ENCODE results near the gene DYNLT1. TPM values are rescaled to one million over a fixed set of nuclear protein-coding genes. Genes with fewer than 3 reads are reported as not detected.
"Not testable (repeated sequence)": the region's sequence is repeated elsewhere in the genome, so short reads cannot be mapped to it uniquely, and the experiment has no call there.

Gene DYNLT1
- total RNA-seq, 4 donors from 2014 or later = 90.7 to 147 (median 102) TPM

- H3K27me3 ChIP-seq = no peaks in the 10 kb centered on the region
- DNase-seq (ENCODE audit: extremely low spot score) = no peak
- H3K9me3 ChIP-seq = no peaks in the 10 kb centered on the region
- TF ChIP-seq POLR2AphosphoS5 (IDR thresholded peaks at IDR 0.05) (no peak), CTCF (IDR thresholded peaks at IDR 0.05) (no peak), EP300 (IDR thresholded peaks at IDR 0.05) (no peak), POLR2A (IDR thresholded peaks at IDR 0.05; ENCODE audit: low read depth) (no peak)
- H3K36me3 ChIP-seq = no peaks in the 10 kb centered on the region
- H3K4me1 ChIP-seq = peaks cover 0 to 30% (median 17%) of the 10 kb centered on the region in 4 donors
- no peak overlapping the region for H3K4me3 ChIP-seq
- WGBS = 84% methylated on average over 3 of the region's 3 CpGs
- no peak overlapping the region for H3K27ac ChIP-seq (replicated peaks in 1 of 4)
- intact Hi-C loops (cut with DNase I) = no loop called here
Observed at GRCh38 chr6:158661156-158661685, 16.7 kb upstream of the DYNLT1 start.

GRCh38 chr6:158660333-158660754 lies 15.8 kb upstream of the DYNLT1 start:
- Histone ChIP-seq H3K9me3 (no peaks in the 10 kb centered on the region), H3K27me3 (no peaks in the 10 kb centered on the region), H3K4me1 (peaks cover 0 to 34% (median 22%) of the 10 kb centered on the region in 4 donors), H3K36me3 (no peaks in the 10 kb centered on the region), H3K27ac (replicated peaks in 1 of 4) (no peak overlapping the region), H3K4me3 (no peak overlapping the region)
- intact Hi-C loops (cut with DNase I) = no loop called here
- no peak for DNase-seq (ENCODE audit: extremely low spot score)
- TF ChIP-seq CTCF (IDR thresholded peaks at IDR 0.05) = peak; percentile 34 to 57 (median 50)
- no peak for TF ChIP-seq POLR2AphosphoS5 (IDR thresholded peaks at IDR 0.05)
- WGBS = 53% methylated on average over 10 of the region's 10 CpGs

- H3K27ac ChIP-seq (replicated peaks in 1 of 4); H3K9me3 ChIP-seq; H3K36me3 ChIP-seq; H3K27me3 ChIP-seq; H3K4me3 ChIP-seq; DNase-seq (ENCODE audit: extremely low spot score); intact Hi-C loops (cut with DNase I): not testable (repeated sequence)
- peaks cover 16 to 26% (median 26%) of the 10 kb centered on the region in 4 donors for H3K4me1 ChIP-seq
- 82% methylated on average over 9 of the region's 9 CpGs for WGBS
Observed at GRCh38 chr6:158656986-158657385, 12.4 kb upstream of the DYNLT1 start.

- Histone ChIP-seq H3K27me3 (no peaks in the 10 kb centered on the region), H3K27ac (replicated peaks in 1 of 4) (peak overlapping the region in 3 of 4 donors; percentile 73 to 86 (median 81)), H3K36me3 (no peaks in the 10 kb centered on the region), H3K4me3 (no peak overlapping the region), H3K4me1 (peaks cover 16 to 26% (median 26%) of the 10 kb centered on the region in 4 donors), H3K9me3 (no peaks in the 10 kb centered on the region)
- peak; percentile 85 for DNase-seq (ENCODE audit: extremely low spot score)
- TF ChIP-seq CTCF (IDR thresholded peaks at IDR 0.05) (no peak), EP300 (IDR thresholded peaks at IDR 0.05) (no peak), POLR2AphosphoS5 (IDR thresholded peaks at IDR 0.05) (no peak), POLR2A (IDR thresholded peaks at IDR 0.05; ENCODE audit: low read depth) (no peak)
- intact Hi-C loops (cut with DNase I) = no loop called here
- WGBS = 88% methylated on average over 18 of the region's 22 CpGs
Observed at GRCh38 chr6:158655569-158656450, 11.3 kb upstream of the DYNLT1 start.

GRCh38 chr6:158654960-158655489 lies 10.5 kb upstream of the DYNLT1 start:
- Histone ChIP-seq H3K9me3 (no peaks in the 10 kb centered on the region), H3K27ac (replicated peaks in 1 of 4) (peak overlapping the region; percentile 73 to 86 (median 80)), H3K36me3 (no peaks in the 10 kb centered on the region), H3K27me3 (no peaks in the 10 kb centered on the region), H3K4me1 (peaks cover 16 to 26% (median 26%) of the 10 kb centered on the region in 4 donors), H3K4me3 (no peak overlapping the region)
- DNase-seq (ENCODE audit: extremely low spot score) = no peak
- WGBS = 46% methylated on average over 10 of the region's 10 CpGs
- TF ChIP-seq POLR2AphosphoS5 (IDR thresholded peaks at IDR 0.05) = peak in 1 of 2 donors; percentile 13
- no peak for TF ChIP-seq POLR2A (IDR thresholded peaks at IDR 0.05; ENCODE audit: low read depth)
- intact Hi-C loops (cut with DNase I) = no loop called here
